Activated CD8-positive, alpha-beta memory T cell treated with anti-CD3 and anti-CD28 coated beads, Interleukin-2, amount 50 U/mL, for 4 hours (primary cell): Measurements from ENCODE around the gene POLR3A.
"Not testable (repeated sequence)": the region's sequence is repeated elsewhere in the genome, so short reads cannot be mapped to it uniquely, and the experiment has no call there.

ENCODE experiments used
- DNase-seq: peaks from one replicate; pipeline ENCODE4 v3.0.0-alpha.2; 2020

The POLR3A gene

GRCh38 chr10:78015546-78015945, 13.8 kb downstream of the POLR3A start:
- DNase-seq, result no peak

- DNase-seq, result no peak
Observed at GRCh38 chr10:78013564-78013963, 15.8 kb downstream of the POLR3A start.

GRCh38 chr10:78011065-78011464, 18.2 kb downstream of the POLR3A start:
- DNase-seq, result no peak

- no peak for DNase-seq
Observed at GRCh38 chr10:78010278-78010677, 19.0 kb downstream of the POLR3A start.

GRCh38 chr10:78009662-78010061, 19.7 kb downstream of the POLR3A start:
- DNase-seq, result no peak

GRCh38 chr10:78007172-78007571, 22.1 kb downstream of the POLR3A start:
- DNase-seq, result no peak

- no peak for DNase-seq
Observed at GRCh38 chr10:78004215-78005026, 24.9 kb downstream of the POLR3A start.

GRCh38 chr10:78002541-78003288, 26.6 kb downstream of the POLR3A start:
- no peak for DNase-seq

GRCh38 chr10:78000956-78001472, 28.3 kb downstream of the POLR3A start:
- no peak for DNase-seq

- DNase-seq, result no peak
Observed at GRCh38 chr10:78000206-78000605, 29.1 kb downstream of the POLR3A start.

- not testable (repeated sequence) for DNase-seq
Observed at GRCh38 chr10:77998780-77999179, 30.5 kb downstream of the POLR3A start.

GRCh38 chr10:77993620-77994019, 35.7 kb downstream of the POLR3A start:
- no peak for DNase-seq

- no peak for DNase-seq
Observed at GRCh38 chr10:77989081-77989724, 40.1 kb downstream of the POLR3A start.

GRCh38 chr10:77987671-77988255, 41.6 kb downstream of the POLR3A start:
- DNase-seq, result no peak

- DNase-seq, result no peak
Observed at GRCh38 chr10:77984986-77985385, 44.3 kb downstream of the POLR3A start.

GRCh38 chr10:77983384-77984341, 45.7 kb downstream of the POLR3A start:
- DNase-seq, result no peak

GRCh38 chr10:77981281-77981680, 48.0 kb downstream of the POLR3A start:
- DNase-seq, result no peak

GRCh38 chr10:77979221-77979620, 50.1 kb downstream of the POLR3A start:
- no peak for DNase-seq

GRCh38 chr10:77978360-77978759, 51.0 kb downstream of the POLR3A start:
- DNase-seq, result no peak

- no peak for DNase-seq
Observed at GRCh38 chr10:77977934-77978333, 51.4 kb downstream of the POLR3A start.

- DNase-seq, result no peak
Observed at GRCh38 chr10:77977016-77977415, 52.3 kb downstream of the POLR3A start.
